ENCODE results near the gene MBD5.

MBD5 gene

DNA sequence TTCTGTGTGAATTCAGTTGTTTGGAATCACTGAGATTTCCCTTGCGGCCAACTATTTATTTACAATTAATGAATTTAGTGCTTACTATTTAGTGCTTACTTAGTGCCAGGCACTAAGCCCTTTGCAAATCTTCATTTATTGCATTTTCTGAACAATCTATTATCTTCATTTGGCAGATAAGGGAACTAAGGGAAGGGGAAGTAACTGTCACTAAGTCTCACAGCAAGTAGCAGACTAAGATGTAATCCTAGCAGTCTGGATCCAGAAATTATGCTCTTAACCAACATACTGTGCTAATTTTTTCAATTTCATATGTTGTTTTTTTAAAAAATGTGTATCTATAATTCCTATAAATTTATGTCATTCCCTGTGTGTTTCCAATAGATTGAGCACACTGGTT lies 409.2 kb downstream of the MBD5 start:
- H3K27ac ChIP-seq, result no peak overlapping the region
- no peak for TF ChIP-seq CTCF (IDR thresholded peaks at IDR 0.05)
- TF ChIP-seq ZFX (IDR thresholded peaks at IDR 0.05; ENCODE audit: borderline replicate concordance), result no peak

DNA sequence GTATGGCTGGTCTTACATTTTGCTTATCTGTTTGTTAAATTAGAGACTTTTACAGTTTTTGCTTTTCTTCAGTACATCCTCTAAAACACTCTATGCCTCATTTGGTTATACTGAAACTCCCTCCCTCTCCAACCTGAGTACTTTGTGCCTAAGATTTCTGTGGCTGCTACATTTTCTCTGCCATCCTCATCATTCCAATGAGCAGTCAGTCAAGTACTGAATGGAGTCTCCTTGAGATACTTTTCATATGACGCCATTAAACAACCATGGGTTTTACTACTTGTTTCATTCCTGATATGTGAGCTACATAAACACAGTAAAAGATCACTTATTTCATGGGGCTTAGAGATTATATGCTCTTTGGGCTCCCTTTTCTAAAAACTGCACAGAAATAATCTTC lies 427.0 kb downstream of the MBD5 start:
- no peak overlapping the region for H3K27ac ChIP-seq
- TF ChIP-seq ZFX (IDR thresholded peaks at IDR 0.05; ENCODE audit: borderline replicate concordance), result no peak
- no peak for TF ChIP-seq CTCF (IDR thresholded peaks at IDR 0.05)

- no peak overlapping the region for H3K27ac ChIP-seq
- TF ChIP-seq CTCF (IDR thresholded peaks at IDR 0.05), result no peak
- no peak for TF ChIP-seq ZFX (IDR thresholded peaks at IDR 0.05; ENCODE audit: borderline replicate concordance)
These were observed 429.6 kb downstream of the MBD5 start for GRCh38 chr2:148450531-148450930.

- TF ChIP-seq CTCF (IDR thresholded peaks at IDR 0.05) (no peak), ZFX (IDR thresholded peaks at IDR 0.05; ENCODE audit: borderline replicate concordance) (no peak)
- H3K27ac ChIP-seq, result no peak overlapping the region
These were observed 430.2 kb downstream of the MBD5 start for GRCh38 chr2:148451046-148451445.

DNA sequence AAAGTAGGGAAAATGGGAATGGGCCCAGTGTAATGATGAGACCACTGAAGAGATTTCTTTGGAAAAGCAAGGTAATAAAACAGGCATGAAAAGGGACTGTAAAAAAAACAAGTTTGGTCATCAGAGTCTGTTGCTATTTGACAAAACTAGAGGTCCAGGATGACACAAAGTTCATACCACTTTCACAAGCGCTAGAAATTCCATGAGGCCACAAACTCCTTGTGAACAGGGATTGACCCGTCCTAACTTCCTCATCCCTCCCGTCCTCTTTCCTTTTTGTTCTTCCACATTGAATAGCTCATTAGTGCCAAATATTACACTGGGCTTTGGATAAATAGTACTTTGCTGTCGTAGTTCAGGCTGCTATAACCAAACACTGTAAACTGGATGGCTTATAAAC lies 434.9 kb downstream of the MBD5 start:
- no peak overlapping the region for H3K27ac ChIP-seq
- TF ChIP-seq ZFX (IDR thresholded peaks at IDR 0.05; ENCODE audit: borderline replicate concordance), result no peak
- TF ChIP-seq CTCF (IDR thresholded peaks at IDR 0.05), result no peak

DNA sequence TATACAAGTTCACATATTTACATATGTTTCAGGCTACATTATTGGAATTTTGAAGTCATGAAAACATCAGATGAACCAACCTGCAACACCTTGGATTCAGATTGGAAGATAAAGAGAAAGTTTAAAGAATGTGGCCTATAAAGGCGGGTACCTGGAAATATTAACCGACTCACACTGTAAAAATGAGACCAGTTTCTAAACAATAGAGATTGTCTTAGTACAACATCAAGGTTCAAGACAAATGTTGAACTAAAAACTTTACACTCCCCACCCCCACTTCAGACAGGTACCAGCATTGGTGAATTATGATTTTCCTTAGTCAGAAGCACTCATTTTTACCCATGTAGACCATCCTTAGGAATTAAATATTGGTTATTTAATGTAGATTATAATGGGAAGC lies 437.3 kb downstream of the MBD5 start:
- TF ChIP-seq CTCF (IDR thresholded peaks at IDR 0.05) (no peak), ZFX (IDR thresholded peaks at IDR 0.05; ENCODE audit: borderline replicate concordance) (no peak)
- H3K27ac ChIP-seq, result no peak overlapping the region

DNA sequence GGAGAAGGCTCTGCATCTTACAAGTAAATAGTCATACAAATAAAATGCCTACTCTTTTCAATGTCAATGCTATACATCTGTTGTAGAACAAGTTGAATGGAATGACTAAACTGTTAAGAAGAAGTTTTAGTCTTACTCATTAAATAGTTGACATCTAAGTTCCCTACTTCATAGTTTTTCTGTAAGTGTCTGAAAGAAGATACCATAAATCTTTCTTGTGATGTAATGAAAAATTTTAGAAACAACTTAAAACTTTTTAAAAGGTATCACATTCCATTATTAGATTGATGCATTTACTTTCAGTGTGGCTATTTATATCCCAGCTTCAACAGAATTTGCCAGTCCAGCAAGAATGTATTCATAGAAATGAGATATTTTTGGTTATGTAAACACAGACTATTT lies 438.5 kb downstream of the MBD5 start:
- TF ChIP-seq ZFX (IDR thresholded peaks at IDR 0.05; ENCODE audit: borderline replicate concordance) (no peak), CTCF (IDR thresholded peaks at IDR 0.05) (no peak)

More for the DNA sequence above, 438.5 kb downstream of the MBD5 start:
- H3K27ac ChIP-seq, result no peak overlapping the region
